ENCODE measurements around the gene ILKAP. TPM values are rescaled to one million over a fixed set of nuclear protein-coding genes. Genes with fewer than 3 reads are reported as not detected.

The ILKAP gene
- total and polyA plus RNA-seq, 2 donors: 22.3 to 67.0 TPM

DNA sequence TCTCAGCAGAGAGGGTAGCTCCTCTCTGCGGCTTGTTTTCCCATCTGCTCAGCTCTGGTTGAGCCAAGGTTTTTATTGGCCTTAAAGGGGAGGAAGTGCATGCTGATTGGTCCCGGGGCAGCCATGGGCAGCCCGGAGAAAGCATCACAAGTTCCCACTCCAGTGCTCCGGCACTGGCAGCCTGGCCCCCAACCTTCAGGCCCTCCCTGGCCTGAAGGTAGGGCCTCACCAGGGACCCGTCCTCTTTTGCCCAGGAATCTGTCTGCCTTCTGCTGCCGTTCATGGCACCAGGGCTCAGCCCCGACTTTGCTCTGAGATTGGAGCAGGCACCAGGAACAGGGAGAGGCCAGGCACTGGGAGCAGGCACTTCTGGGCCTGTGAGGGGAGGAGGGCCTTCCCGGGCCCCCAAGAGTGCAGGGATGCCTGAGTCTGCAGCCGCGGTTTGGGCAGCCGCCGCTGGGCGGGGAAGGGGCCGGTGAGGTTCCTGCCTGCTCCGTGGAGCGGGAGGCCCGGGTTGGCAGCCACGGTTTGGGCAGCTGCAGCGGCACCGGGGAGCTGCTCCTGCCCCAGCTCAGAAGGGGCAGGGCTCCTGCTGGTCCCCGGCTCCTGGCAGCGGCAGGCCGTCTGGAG is 17.5 kb upstream of the ILKAP start:
- Histone ChIP-seq H3K27ac (ENCODE audit: low read depth in 1 of 2, low read length in 1 of 2) (no peak overlapping the region), H3K4me1 (ENCODE audit: control insufficient read depth in 2 of 2, insufficient read depth in 2 of 2, low read length in 2 of 2) (no peaks in the 10 kb centered on the region), H3K9me3 (ENCODE audit: control insufficient read depth in 2 of 2, insufficient read depth in 1 of 2, low read length in 1 of 2) (no peaks in the 10 kb centered on the region), H3K4me3 (ENCODE audit: low read length in 2 of 2) (no peak overlapping the region), H3K27me3 (ENCODE audit: control insufficient read depth in 2 of 2, insufficient read depth in 1 of 2, low read length in 1 of 2) (no peaks in the 10 kb centered on the region), H3K36me3 (ENCODE audit: control insufficient read depth in 2 of 2, insufficient read depth in 2 of 2, low read length in 1 of 2) (peaks cover 0 to 2% of the 10 kb centered on the region in 2 donors)
- no peak for DNase-seq (ENCODE audit: low read depth in 6 of 9, low spot score in 9 of 9)
- WGBS: 87% methylated on average over 23 of the region's 23 CpGs

DNA sequence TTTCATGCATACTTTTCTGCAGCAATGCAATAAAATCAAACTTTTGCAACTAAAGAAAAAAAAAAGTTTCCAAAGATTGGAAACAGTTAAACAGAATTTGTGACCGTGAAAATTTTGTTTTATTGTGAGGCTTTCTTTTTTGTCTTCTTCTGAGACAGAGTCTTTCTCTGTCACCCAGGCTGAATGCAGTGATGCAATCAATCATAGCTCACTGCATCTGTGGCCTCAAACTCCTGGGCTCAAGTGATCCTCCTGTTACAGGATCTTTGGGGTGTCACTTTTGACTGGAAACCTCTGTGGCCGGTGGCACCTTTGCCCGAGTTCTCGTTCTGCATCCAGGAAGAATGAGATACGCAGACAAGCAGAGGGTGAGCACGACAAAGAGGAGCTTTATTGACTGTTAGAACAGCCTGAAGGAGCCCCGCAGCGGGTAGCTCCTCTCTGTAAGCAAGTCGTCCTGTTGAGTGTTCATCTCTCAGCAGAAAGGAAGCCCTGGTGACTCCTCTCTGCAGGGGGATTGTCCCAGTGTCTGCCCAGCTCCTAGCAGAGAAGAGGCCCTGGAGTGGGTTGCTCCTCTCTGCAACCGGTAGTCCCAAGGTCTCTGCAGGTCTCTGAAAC is 16.9 kb upstream of the ILKAP start:
- Histone ChIP-seq H3K27me3 (ENCODE audit: control insufficient read depth in 2 of 2, insufficient read depth in 1 of 2, low read length in 1 of 2) (peaks cover 0 to 2% of the 10 kb centered on the region in 2 donors), H3K9me3 (ENCODE audit: control insufficient read depth in 2 of 2, insufficient read depth in 1 of 2, low read length in 1 of 2) (no peaks in the 10 kb centered on the region), H3K4me1 (ENCODE audit: control insufficient read depth in 2 of 2, insufficient read depth in 2 of 2, low read length in 2 of 2) (no peaks in the 10 kb centered on the region), H3K4me3 (ENCODE audit: low read length in 2 of 2) (no peak overlapping the region), H3K36me3 (ENCODE audit: control insufficient read depth in 2 of 2, insufficient read depth in 2 of 2, low read length in 1 of 2) (peaks cover 0 to 2% of the 10 kb centered on the region in 2 donors), H3K27ac (ENCODE audit: low read depth in 1 of 2, low read length in 1 of 2) (no peak overlapping the region)
- DNase-seq (ENCODE audit: low read depth in 6 of 9, low spot score in 9 of 9): no peak
- WGBS: 89% methylated on average over 10 of the region's 10 CpGs

- Histone ChIP-seq H3K27ac (ENCODE audit: low read depth in 1 of 2, low read length in 1 of 2) (no peak overlapping the region), H3K9me3 (ENCODE audit: control insufficient read depth in 2 of 2, insufficient read depth in 1 of 2, low read length in 1 of 2) (no peaks in the 10 kb centered on the region), H3K27me3 (ENCODE audit: control insufficient read depth in 2 of 2, insufficient read depth in 1 of 2, low read length in 1 of 2) (peaks cover 0 to 5% of the 10 kb centered on the region in 2 donors), H3K4me1 (ENCODE audit: control insufficient read depth in 2 of 2, insufficient read depth in 2 of 2, low read length in 2 of 2) (no peaks in the 10 kb centered on the region), H3K4me3 (ENCODE audit: low read length in 2 of 2) (no peak overlapping the region), H3K36me3 (ENCODE audit: control insufficient read depth in 2 of 2, insufficient read depth in 2 of 2, low read length in 1 of 2) (no peaks in the 10 kb centered on the region)
- WGBS: 94% methylated on average over 2 of the region's 2 CpGs
- DNase-seq (ENCODE audit: low read depth in 6 of 9, low spot score in 9 of 9): no peak
Measured at GRCh38 chr2:238216651-238217184, 13.2 kb upstream of the ILKAP start.

DNA sequence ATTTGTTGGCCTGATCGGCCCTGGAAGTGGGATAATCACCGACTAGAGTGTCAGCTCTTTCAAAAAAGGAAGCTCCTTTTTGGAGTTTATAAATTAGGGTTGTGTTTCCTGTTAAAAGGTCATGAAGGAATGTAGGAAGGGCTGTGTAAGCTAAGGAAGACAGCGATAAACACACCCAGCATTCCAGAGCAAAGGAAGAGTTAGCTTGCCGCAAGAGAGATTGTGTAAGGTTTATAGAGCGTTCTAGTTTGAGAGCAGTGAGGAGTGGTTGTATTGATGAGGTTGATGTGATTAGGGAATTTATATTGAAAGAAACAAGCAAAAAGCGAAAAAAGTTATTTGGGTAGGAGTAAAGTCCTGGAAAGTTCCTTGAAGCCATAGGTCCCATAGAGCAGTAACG is 3.5 kb upstream of the ILKAP start:
- H3K27ac ChIP-seq (ENCODE audit: low read depth in 1 of 2, low read length in 1 of 2): no peak overlapping the region
- 89% methylated on average over 7 of the region's 7 CpGs for WGBS

DNA sequence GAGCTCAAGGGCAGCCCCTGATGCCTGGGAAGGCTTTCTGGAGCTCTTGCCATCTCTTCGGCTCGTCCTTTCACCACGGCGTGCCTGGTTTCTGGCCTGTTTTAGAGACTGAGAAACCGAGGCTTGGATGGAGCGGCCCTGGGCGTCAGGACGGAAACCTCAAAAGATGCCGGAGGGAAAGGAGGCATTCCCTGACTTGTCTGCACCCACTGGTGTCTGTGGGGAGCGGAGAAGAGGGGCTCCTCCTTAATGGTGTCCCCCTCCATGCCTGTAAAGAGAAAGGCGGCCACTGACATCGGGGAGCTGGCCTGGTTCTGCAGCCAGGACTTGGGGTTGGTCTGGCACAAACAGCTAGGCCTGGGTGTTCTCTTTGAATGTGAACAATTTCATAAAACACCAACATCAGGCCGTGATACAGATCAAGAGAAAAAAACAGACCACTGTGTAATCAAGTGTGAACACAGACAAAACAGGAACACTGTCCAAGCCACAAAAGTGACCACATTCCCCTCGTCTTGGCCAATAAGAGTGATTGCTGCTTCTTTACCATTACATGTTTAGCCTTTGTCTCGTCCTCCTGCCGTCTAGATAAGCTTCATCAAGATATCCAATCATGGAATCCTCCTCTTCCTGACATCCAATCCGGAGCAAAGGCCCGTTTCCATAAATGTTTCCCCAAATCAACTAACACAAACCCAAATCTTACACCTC is 633 bp upstream of the ILKAP start:
- Histone ChIP-seq H3K36me3 (ENCODE audit: control insufficient read depth in 2 of 2, insufficient read depth in 2 of 2, low read length in 1 of 2) (no peaks in the 10 kb centered on the region), H3K4me3 (ENCODE audit: low read length in 2 of 2) (peak overlapping the region; percentile 45 to 79), H3K27ac (ENCODE audit: low read depth in 1 of 2, low read length in 1 of 2) (peak overlapping the region; percentile 32 to 75), H3K27me3 (ENCODE audit: control insufficient read depth in 2 of 2, insufficient read depth in 1 of 2, low read length in 1 of 2) (peaks cover 0 to 8% of the 10 kb centered on the region in 2 donors), H3K9me3 (ENCODE audit: control insufficient read depth in 2 of 2, insufficient read depth in 1 of 2, low read length in 1 of 2) (no peaks in the 10 kb centered on the region), H3K4me1 (ENCODE audit: control insufficient read depth in 2 of 2, insufficient read depth in 2 of 2, low read length in 2 of 2) (peaks cover 8 to 20% of the 10 kb centered on the region in 2 donors)
- 74% methylated on average over 18 of the region's 18 CpGs for WGBS
- no peak for DNase-seq (ENCODE audit: low read depth in 6 of 9, low spot score in 9 of 9)

More for the DNA sequence above, 3.5 kb upstream of the ILKAP start:
- Histone ChIP-seq H3K9me3 (ENCODE audit: control insufficient read depth in 2 of 2, insufficient read depth in 1 of 2, low read length in 1 of 2) (no peaks in the 10 kb centered on the region), H3K36me3 (ENCODE audit: control insufficient read depth in 2 of 2, insufficient read depth in 2 of 2, low read length in 1 of 2) (no peaks in the 10 kb centered on the region), H3K4me1 (ENCODE audit: control insufficient read depth in 2 of 2, insufficient read depth in 2 of 2, low read length in 2 of 2) (peaks cover 6 to 12% of the 10 kb centered on the region in 2 donors), H3K27me3 (ENCODE audit: control insufficient read depth in 2 of 2, insufficient read depth in 1 of 2, low read length in 1 of 2) (peaks cover 0 to 16% of the 10 kb centered on the region in 2 donors), H3K4me3 (ENCODE audit: low read length in 2 of 2) (no peak overlapping the region)
- no peak for DNase-seq (ENCODE audit: low read depth in 6 of 9, low spot score in 9 of 9)

DNA sequence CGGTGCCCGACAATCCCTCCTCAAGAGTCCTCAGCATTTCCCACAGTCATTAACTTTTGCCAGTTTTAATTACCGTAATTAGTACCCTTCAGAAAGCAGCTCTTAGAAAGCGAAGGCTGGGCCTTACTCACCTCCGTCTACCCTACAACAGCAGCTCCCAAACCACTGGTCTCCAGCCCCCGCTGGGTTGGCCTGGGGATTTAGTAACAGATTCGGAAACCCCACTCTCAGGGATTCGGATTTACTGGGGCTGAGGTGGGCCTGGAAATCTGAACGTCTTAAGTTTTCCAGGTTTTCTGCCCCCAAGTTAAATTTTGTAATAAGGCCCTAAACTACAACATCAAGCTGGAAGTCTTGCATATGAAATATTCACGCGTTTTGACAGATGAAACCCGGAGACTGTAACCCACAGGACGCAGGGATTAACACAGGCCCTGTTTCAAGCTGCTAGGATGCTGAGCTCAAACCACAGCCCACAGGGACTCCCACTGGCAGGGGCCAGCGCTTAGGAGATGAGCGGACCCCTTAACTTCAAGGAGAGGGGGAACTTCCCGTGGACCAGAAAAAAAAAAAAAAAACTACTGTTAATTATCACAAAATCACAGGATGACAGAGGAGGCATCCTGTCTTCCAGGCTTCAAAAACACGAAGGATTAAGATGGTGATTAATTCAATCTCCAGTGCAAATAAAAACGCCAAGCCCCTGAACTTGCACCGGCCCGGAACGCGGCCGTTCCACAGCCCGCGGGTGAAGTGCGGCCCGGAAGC is 985 bp downstream of the ILKAP start:
- peaks cover 8 to 20% of the 10 kb centered on the region in 2 donors for H3K4me1 ChIP-seq (ENCODE audit: control insufficient read depth in 2 of 2, insufficient read depth in 2 of 2, low read length in 2 of 2)
- H3K27ac ChIP-seq (ENCODE audit: low read depth in 1 of 2, low read length in 1 of 2): peak overlapping the region in 1 of 2 donors; percentile 92
- no peaks in the 10 kb centered on the region for H3K9me3 ChIP-seq (ENCODE audit: control insufficient read depth in 2 of 2, insufficient read depth in 1 of 2, low read length in 1 of 2)
- no peaks in the 10 kb centered on the region for H3K36me3 ChIP-seq (ENCODE audit: control insufficient read depth in 2 of 2, insufficient read depth in 2 of 2, low read length in 1 of 2)
- H3K27me3 ChIP-seq (ENCODE audit: control insufficient read depth in 2 of 2, insufficient read depth in 1 of 2, low read length in 1 of 2): peaks cover 0 to 6% of the 10 kb centered on the region in 2 donors
- peak in 4 of 9 donors; percentile 9 to 35 (median 20) for DNase-seq (ENCODE audit: low read depth in 6 of 9, low spot score in 9 of 9)
- WGBS: 22% methylated on average over 27 of the region's 27 CpGs
- peak overlapping the region; percentile 70 to 79 for H3K4me3 ChIP-seq (ENCODE audit: low read length in 2 of 2)

GRCh38 chr2:238190445-238190844 is 13.1 kb downstream of the ILKAP start:
- H3K4me1 ChIP-seq (ENCODE audit: control insufficient read depth in 2 of 2, insufficient read depth in 2 of 2, low read length in 2 of 2): no peaks in the 10 kb centered on the region
- WGBS: 96% methylated on average over 2 of the region's 2 CpGs
- no peak for DNase-seq (ENCODE audit: low read depth in 6 of 9, low spot score in 9 of 9)
- peaks cover 70 to 78% of the 10 kb centered on the region in 2 donors for H3K36me3 ChIP-seq (ENCODE audit: control insufficient read depth in 2 of 2, insufficient read depth in 2 of 2, low read length in 1 of 2)
- H3K4me3 ChIP-seq (ENCODE audit: low read length in 2 of 2): no peak overlapping the region
- no peaks in the 10 kb centered on the region for H3K27me3 ChIP-seq (ENCODE audit: control insufficient read depth in 2 of 2, insufficient read depth in 1 of 2, low read length in 1 of 2)
- H3K9me3 ChIP-seq (ENCODE audit: control insufficient read depth in 2 of 2, insufficient read depth in 1 of 2, low read length in 1 of 2): no peaks in the 10 kb centered on the region
- no peak overlapping the region for H3K27ac ChIP-seq (ENCODE audit: low read depth in 1 of 2, low read length in 1 of 2)

DNA sequence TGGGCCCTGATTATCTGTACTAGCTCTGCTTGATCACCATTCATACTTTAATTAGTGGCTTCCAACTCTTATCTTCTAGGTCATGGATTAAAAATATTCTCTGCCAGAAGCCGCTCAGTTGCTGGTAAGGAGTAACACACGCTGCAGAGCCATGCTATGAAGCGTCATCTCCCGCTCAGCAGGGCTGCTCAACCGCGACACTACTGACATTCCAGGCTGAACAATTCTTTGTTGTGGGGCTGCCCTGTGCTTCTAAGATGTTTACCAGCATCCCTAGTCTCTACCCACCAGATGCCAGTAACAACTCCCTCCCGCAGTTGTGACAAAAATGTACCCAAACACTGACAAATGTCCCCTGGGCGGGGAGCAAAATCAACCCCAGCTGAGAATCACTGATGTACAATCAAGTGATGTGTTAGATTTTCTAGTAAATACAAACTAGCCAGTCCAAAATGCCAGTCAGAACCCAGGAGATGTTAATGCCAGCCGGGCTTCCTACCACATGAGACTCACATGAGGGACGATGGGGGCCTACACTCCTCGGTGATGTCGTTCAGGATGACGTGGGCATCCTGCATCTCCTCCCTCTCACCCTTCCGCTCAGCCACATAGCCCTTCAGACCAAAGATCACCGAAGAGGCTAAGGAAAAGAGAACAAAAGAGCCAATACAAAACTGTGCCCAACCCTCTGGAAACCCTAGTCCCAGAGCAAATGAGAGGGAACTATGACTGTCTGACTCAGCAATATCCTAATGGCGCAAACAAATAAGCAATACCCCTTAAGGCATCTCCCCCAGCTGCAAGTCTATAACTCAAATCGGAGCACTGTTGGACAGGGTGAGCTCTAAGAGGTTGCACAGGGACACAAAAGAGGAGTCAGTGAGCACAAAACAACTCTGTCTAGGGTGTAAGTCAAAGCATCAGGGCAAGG is 15.6 kb downstream of the ILKAP start:
- H3K4me1 ChIP-seq (ENCODE audit: control insufficient read depth in 2 of 2, insufficient read depth in 2 of 2, low read length in 2 of 2): no peaks in the 10 kb centered on the region
- no peak overlapping the region for H3K27ac ChIP-seq (ENCODE audit: low read depth in 1 of 2, low read length in 1 of 2)
- WGBS: 97% methylated on average over 17 of the region's 17 CpGs
- no peaks in the 10 kb centered on the region for H3K27me3 ChIP-seq (ENCODE audit: control insufficient read depth in 2 of 2, insufficient read depth in 1 of 2, low read length in 1 of 2)
- peaks cover 77 to 87% of the 10 kb centered on the region in 2 donors for H3K36me3 ChIP-seq (ENCODE audit: control insufficient read depth in 2 of 2, insufficient read depth in 2 of 2, low read length in 1 of 2)
- DNase-seq (ENCODE audit: low read depth in 6 of 9, low spot score in 9 of 9): no peak
- no peaks in the 10 kb centered on the region for H3K9me3 ChIP-seq (ENCODE audit: control insufficient read depth in 2 of 2, insufficient read depth in 1 of 2, low read length in 1 of 2)
- no peak overlapping the region for H3K4me3 ChIP-seq (ENCODE audit: low read length in 2 of 2)

Measured in thymus (tissue), 11 donors.